ENCODE data around the gene USP7.
"Not testable (repeated sequence)": the region's sequence is repeated elsewhere in the genome, so short reads cannot be mapped to it uniquely, and the experiment has no call there.

The USP7 gene

DNA sequence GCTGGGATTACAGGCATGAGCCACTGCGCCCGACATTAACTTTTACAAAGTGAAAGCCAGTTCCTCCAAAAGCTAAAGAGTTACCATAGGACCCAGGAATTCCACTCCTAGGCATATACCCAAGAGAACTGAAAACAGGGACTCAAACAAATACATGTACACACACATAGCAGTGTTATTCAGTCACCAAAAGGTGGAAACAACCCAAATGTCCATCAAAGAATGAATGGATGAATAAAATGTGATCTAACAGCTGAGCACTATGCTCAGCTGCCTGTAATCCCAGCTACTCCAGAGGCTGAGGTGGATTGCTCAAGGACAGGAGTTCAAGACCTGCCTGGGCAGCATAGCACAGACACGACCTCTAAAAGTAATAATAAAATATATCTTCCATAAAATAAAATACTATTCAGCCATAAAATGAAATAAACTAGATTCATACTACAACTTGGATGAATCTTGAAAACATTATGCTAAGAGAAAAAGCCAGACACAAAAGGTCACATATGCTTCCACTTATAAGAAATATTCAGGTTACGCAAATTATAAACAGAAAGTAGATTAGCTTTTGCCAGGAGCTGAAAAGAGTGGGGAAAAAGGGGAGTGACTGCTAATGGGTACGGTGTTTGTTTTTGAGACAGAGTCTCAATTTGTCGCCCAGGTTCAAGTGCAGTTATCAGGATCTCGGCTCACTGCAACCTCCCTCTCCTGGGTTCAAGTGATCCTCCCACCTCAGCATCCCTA, 9.3 kb upstream of the USP7 start:
- no peak for DNase-seq

DNA sequence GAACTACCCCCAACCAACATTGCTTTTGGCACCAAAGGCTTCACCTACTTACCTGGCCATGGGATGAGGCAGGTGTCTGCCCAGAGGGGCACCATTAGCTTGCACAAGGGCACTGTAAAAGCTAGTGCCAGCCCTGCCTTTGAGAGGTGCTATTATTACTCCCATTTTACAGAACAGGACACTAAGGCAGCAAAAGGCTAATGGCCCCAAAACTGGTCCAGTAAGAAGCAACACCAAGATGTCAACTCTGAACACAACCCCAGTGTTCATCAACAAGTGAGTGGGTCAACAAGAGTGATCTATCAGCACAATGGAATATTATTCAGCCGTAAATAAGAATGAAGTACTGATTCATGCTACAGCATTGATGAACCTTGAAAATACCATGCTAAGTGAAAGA, 7.7 kb upstream of the USP7 start:
- DNase-seq, result no peak

DNA sequence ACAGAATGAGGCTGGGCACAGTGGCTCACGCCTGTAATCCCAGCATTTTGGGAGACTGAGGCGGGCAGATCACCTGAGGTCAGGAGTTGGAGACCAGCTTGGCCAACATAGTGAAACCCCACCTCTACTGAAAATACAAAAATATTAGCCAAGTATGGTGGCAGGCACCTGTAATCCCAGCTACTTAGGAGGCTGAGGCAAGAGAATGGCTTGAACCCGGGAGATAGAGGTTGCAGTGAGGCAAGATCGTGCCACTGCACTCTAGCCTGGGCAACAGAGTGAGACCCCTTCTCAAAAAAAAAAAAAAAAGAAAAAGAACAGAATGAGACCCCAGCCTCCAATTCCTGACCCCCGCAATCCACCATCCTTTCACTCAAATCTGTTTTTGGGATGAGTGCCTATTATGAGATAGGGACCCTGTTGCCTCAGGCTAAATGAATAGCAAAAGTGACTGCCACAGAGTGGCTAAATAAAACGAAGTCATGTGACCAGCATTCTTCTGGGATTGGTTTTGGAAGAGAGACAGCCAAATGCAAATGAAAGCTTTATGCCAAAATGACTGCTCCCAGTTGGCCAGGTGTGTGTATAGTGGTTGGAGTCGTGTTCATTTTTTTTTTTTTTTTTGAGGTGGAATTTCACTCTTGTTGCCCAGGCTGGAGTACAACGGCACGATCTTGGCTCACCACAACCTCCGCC, 5.6 kb upstream of the USP7 start:
- DNase-seq, result not testable (repeated sequence)

GRCh38 chr16:8968054-8968453, 4.3 kb upstream of the USP7 start:
- not testable (repeated sequence) for DNase-seq

GRCh38 chr16:8967132-8967821, 3.6 kb upstream of the USP7 start:
- DNase-seq, result no peak

DNA sequence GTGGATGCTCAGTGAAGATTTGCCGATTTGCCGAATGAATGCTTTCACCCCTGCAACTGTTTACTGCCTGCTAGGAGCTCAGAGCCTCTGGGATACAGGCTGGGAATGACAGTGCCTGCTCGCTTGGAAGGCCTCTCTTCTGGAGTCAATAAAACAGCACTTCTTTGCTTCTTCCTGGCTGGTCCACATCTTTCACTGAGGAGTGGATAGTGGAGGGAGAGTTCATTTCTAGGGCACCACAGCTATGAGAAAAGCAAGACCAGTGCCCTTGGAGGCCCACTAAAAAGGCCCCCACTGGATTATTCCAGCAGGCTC, 3.1 kb upstream of the USP7 start:
- DNase-seq, result no peak

- DNase-seq, result no peak
Observed at GRCh38 chr16:8964462-8964861, 756 bp upstream of the USP7 start.

DNA sequence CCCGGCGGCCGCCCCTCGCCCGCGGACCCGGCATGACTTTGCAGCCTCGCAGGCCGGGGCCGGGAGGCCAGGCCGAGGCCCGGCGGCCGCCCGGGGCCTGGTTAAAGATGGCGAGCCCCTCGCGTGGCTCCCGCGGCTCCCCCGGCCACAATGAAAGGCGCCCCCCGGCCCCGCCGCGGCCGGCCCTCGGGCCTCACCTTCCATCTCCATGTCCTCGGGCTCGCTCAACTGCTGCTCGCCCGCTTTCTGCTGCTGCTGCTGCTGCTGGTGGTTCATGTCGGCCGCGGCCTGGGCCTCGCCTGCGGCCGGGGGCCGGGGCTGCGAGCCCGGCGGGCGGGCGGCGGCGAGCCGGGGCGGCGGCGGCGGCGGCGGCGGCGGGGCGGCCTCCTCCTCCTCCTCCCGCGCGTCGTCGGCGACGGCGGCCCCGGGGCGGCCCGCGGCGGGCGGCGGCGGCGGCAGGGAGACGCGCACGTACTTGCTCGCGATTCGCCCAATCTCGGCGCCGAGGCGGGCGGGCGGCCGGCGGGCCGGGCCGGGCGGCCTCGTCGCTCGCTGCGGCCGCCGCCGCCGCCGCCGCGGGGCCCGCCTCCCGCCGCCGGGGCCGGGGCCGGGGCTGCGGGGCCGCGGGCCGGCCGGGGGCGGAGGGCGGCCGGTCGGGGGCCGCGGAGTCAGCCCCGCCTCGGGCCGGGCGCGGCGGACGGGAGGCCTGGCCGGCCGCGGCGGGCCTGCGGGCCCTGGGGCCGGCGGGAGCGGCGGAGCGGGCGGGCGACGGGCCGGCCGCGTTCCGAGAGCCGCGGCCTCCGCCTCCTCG, 491 bp downstream of the USP7 start:
- no peak for DNase-seq

DNA sequence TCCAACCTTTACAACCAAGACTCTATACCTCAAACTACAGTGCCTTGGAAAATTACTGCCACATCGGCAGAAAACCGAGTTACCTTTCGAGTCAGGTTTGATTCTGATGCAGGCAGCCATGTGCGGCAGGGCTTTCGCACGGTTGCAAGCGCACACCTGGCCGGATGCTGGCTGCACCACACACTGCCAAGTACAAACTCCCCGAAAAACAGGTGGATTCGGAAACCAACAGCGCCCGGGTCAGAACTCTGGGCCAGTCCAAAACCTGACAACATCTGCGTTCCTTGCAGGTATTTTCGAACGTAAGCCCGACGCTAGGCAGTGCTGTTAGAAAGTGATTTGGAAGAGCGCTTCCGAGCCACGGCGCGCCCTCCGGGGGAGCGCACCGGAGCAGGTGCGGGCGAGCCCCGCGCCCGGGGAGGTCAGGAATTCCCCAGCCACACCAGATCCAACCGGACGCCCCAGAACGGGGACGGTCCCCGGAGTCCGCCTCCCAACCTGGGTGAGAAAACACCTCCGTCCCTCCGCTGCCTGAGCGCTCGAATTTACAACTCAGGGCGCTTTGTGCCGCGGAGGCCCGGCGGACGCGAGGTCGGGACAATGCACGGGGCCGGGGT, 1.2 kb downstream of the USP7 start:
- peak; percentile 45 to 54 for DNase-seq

- no peak for DNase-seq
Observed at GRCh38 chr16:8961811-8962390, 1.8 kb downstream of the USP7 start.

GRCh38 chr16:8960788-8961109, 3.0 kb downstream of the USP7 start:
- DNase-seq, result no peak

DNA sequence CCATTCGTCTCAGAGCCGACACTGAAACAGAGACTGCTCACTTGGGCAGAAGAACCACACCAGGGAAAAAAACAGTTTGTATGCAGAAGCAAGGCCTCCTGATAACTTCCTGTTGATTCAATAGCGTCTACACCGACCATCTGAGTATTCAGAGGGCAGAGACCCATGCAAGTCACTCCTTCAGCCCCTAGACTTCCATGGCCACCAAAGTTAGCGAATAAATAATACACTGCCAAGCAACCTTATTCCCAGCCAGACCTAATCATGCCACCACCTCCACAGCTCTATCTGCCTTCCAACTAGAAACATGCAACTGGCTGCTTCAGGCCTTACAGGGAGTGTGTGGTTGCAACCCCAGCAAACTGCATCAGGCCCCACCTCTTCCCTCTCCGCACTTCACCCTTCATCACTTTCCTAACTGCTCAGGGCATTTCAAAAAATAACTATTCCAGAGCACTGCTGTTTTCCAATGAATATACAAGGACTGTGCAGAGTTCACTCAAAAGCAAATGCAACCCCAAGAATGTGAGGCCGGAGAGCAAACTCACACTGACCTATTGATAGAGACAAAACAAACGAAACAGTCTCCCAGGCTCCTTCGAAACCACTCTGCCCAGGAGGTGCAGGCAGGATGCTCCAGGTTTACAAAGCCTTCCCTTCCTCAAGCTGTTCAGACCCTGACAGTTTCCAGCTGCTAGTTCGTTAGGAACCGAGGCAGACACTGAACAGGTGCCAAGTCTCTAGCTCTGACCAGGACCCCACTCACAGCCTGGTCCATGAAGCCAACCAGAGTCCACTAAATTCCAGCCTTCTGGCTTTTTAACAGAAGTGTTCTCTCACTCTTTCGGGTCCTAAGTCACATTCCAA, 3.6 kb downstream of the USP7 start:
- DNase-seq, result no peak

- DNase-seq, result peak; percentile 23 to 44
Observed at GRCh38 chr16:8958344-8959167, 5.2 kb downstream of the USP7 start.

GRCh38 chr16:8957509-8958157, 6.1 kb downstream of the USP7 start:
- DNase-seq, result no peak

- DNase-seq, result no peak
Observed at GRCh38 chr16:8957063-8957397, 6.7 kb downstream of the USP7 start.

GRCh38 chr16:8956265-8957062, 7.2 kb downstream of the USP7 start:
- DNase-seq, result no peak

GRCh38 chr16:8955828-8956227, 7.9 kb downstream of the USP7 start:
- DNase-seq, result no peak

GRCh38 chr16:8953064-8953463, 10.6 kb downstream of the USP7 start:
- DNase-seq, result no peak

DNA sequence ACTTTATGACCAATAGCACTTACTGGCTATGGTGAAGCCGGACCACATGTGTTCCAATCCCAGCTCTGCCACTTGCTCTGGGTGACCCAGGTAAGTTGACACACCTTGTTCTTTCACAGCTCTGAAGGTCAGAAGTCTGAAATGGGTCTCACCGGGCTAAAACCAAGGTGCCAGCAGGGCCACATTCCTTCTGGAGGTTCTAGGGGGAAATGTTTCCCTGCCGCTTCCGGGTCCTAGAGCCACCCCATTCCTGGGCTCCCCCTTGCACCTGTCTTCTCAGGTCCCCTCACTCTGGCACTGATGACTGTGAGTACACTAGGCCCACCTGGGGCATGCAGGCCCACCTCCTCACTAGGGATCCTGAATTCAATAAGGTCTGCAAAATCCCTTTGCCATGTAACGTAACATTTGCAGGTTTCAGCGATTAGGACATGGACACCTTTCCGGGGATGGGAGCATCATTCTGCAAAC, 11.4 kb downstream of the USP7 start:
- DNase-seq, result no peak

Data from activated CD4-positive, alpha-beta T cell treated with anti-CD3 and anti-CD28 coated beads, Interleukin-2, amount 50 U/mL, for 48 hours (primary cell).